Fibroblast of skin of right quadriceps (primary cell): ENCODE data around the gene PDZD8.
"Not testable (repeated sequence)": the region's sequence is repeated elsewhere in the genome, so short reads cannot be mapped to it uniquely, and the experiment has no call there.

Source experiments
- DNase-seq: peaks from one replicate; pipeline ENCODE4 v3.0.0-alpha.2; 2013

Gene PDZD8

GRCh38 chr10:117342641-117343040 lies 32.6 kb downstream of the PDZD8 start:
- peak; percentile 90 for DNase-seq

- no peak for DNase-seq
These were observed 34.2 kb downstream of the PDZD8 start for GRCh38 chr10:117341061-117341460.

GRCh38 chr10:117339979-117340378 lies 35.3 kb downstream of the PDZD8 start:
- no peak for DNase-seq

- peak; percentile 26 for DNase-seq
These were observed 35.7 kb downstream of the PDZD8 start for GRCh38 chr10:117339578-117339977.

- no peak for DNase-seq
These were observed 40.3 kb downstream of the PDZD8 start for GRCh38 chr10:117334926-117335325.

- peak; percentile 5 for DNase-seq
These were observed 41.2 kb downstream of the PDZD8 start for GRCh38 chr10:117334066-117334465.

GRCh38 chr10:117327262-117327661 lies 48.0 kb downstream of the PDZD8 start:
- DNase-seq = no peak

GRCh38 chr10:117324367-117324766 lies 50.9 kb downstream of the PDZD8 start:
- no peak for DNase-seq

- no peak for DNase-seq
These were observed 53.0 kb downstream of the PDZD8 start for GRCh38 chr10:117322260-117322659.

- peak; percentile 6 for DNase-seq
These were observed 55.1 kb downstream of the PDZD8 start for GRCh38 chr10:117320050-117320665.

- peak; percentile 2 for DNase-seq
These were observed 56.3 kb downstream of the PDZD8 start for GRCh38 chr10:117318909-117319308.

GRCh38 chr10:117316701-117317100 lies 58.5 kb downstream of the PDZD8 start:
- DNase-seq = no peak

- no peak for DNase-seq
These were observed 61.6 kb downstream of the PDZD8 start for GRCh38 chr10:117313641-117314040.

GRCh38 chr10:117312430-117312829 lies 62.8 kb downstream of the PDZD8 start:
- DNase-seq = no peak

- no peak for DNase-seq
These were observed 64.0 kb downstream of the PDZD8 start for GRCh38 chr10:117311261-117311660.

GRCh38 chr10:117306674-117307073 lies 68.6 kb downstream of the PDZD8 start:
- DNase-seq = no peak

GRCh38 chr10:117303451-117303850 lies 71.8 kb downstream of the PDZD8 start:
- DNase-seq = not testable (repeated sequence)

GRCh38 chr10:117300671-117301070 lies 74.6 kb downstream of the PDZD8 start:
- no peak for DNase-seq

- DNase-seq = no peak
These were observed 75.8 kb downstream of the PDZD8 start for GRCh38 chr10:117299435-117299834.

GRCh38 chr10:117298219-117298618 lies 77.0 kb downstream of the PDZD8 start:
- no peak for DNase-seq

GRCh38 chr10:117294735-117295134 lies 80.5 kb downstream of the PDZD8 start:
- no peak for DNase-seq

- no peak for DNase-seq
These were observed 81.1 kb downstream of the PDZD8 start for GRCh38 chr10:117294039-117294645.

- not testable (repeated sequence) for DNase-seq
These were observed 84.4 kb downstream of the PDZD8 start for GRCh38 chr10:117290872-117291271.

GRCh38 chr10:117284716-117285494 lies 90.3 kb downstream of the PDZD8 start:
- DNase-seq = no peak
